GF-D8 (cell line): ENCODE data around the gene OPTC.
"Not testable (repeated sequence)": the region's sequence is repeated elsewhere in the genome, so short reads cannot be mapped to it uniquely, and the experiment has no call there.

Experiments
- DNase-seq: peaks from one replicate; lab custom pipeline; 2025; lab: John Stamatoyannopoulos, UW

The OPTC gene

GRCh38 chr1:203493901-203494300 lies at the start of gene OPTC:
Gene OPTC (plus strand): TSS chr1:203494153. CDS start chr1:203496006, 1,853 bp downstream.
- DNase-seq: no peak

GRCh38 chr1:203444171-203444576 lies 49.8 kb upstream of the OPTC start:
- DNase-seq: no peak

GRCh38 chr1:203447151-203447550 lies 46.8 kb upstream of the OPTC start:
- no peak for DNase-seq

GRCh38 chr1:203447598-203447997 lies 46.4 kb upstream of the OPTC start:
- DNase-seq: not testable (repeated sequence)

GRCh38 chr1:203448521-203449061 lies 45.4 kb upstream of the OPTC start:
- no peak for DNase-seq

DNA sequence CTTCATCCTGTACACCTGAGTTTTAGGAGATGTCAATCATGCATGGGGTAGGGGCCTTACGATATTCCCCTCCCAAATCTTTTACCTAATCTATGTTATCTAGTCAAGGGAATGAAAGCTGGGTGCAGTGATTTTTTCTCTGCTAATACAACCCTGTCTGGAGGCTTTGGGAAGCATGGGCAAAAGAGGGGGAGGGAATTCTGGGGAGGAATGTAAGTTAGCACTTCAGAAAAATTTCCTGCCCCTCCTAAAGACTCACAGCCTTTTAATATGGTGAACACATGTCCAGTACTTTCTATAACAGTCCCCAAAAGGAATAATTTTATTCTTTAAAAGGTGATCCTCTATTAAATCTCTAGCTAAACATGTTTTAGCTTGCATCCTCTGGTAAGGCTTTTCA lies 44.0 kb upstream of the OPTC start:
- no peak for DNase-seq

- no peak for DNase-seq
Measured at GRCh38 chr1:203450479-203451149, 43.3 kb upstream of the OPTC start.

GRCh38 chr1:203451836-203452784 lies 41.8 kb upstream of the OPTC start:
- DNase-seq: no peak

DNA sequence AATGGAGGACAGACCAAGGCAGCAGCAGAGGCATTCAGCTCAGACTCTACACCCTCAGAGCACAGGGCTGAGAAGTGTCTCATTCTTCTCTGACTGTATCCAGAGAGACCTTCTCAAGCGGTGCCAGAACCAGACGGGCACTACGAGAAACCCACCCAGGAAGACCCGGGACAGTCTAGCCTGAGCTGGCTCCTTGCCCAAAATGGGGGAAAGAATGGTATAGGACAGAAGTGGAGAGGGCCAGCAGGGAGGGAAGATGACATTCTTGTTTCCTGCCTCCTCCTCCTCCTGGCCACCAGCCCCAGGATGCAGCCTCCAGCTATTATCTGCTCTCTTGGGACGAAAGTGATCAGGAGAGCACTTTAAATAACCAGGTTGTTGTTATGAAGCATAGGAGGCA lies 40.9 kb upstream of the OPTC start:
- DNase-seq: no peak

DNA sequence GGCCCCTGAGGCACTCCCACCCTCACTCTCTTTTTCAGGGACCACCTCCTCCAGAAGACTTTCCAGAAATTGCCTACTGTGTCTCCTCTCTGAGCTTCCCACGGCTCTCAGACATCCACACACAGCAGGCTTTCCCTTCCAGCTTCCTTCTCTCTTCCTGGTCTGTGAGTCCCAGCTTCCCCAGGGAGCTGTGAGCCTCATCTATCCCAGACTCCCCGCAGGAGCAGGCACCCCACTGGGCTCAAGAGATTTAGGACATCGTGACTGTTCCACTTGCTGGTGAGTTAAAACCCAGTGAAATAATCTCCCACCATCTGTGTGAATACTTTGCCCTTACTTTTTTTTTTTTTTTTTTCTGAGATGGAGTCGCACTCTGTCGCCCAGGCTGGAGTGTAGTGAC lies 40.3 kb upstream of the OPTC start:
- DNase-seq: no peak

DNA sequence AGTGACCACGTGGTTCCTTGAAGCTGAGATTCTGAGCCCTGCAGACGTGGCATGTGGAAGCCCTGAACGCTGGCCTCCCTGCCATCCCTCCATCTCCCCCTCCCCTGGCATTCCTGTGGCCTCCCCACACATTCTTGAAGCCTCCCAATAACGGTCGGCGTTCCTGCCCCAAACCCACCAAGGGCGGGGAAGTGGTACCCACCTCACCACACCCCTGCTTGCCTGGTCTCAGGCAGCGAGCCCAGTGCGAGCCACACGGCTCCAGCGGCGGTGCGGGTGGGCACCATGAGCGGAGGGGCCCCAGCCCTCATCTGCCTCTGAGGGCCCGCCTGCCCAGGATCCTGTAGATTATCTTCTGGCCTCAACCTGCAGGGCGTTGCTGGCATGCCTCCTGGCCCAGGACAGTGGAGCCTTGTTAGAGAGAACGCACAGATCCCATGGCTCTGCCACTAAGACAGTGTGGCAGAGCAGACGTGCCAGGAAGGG lies 38.9 kb upstream of the OPTC start:
- no peak for DNase-seq

- no peak for DNase-seq
Measured at GRCh38 chr1:203455706-203456105, 38.2 kb upstream of the OPTC start.

DNA sequence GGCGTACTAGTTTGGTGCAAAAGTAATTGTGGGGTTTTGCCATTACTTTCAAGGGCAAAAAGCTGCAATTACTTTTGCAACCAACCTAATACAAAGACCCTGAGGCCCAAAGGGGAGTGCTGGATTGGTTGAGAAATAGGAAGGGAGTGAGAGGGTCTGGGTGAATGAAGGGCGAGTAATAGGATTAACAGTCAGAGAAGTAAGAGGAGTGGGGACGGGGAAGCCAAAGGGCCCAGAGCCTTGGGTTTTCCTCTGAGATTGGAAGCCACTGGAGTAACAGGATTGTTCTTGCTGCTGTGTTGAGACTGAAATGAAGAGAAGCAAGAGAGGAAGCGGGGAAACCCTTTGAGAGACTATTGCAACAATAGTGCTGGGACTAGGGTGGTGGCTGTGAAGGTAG lies 37.4 kb upstream of the OPTC start:
- no peak for DNase-seq

- no peak for DNase-seq
Measured at GRCh38 chr1:203458078-203458477, 35.9 kb upstream of the OPTC start.

DNA sequence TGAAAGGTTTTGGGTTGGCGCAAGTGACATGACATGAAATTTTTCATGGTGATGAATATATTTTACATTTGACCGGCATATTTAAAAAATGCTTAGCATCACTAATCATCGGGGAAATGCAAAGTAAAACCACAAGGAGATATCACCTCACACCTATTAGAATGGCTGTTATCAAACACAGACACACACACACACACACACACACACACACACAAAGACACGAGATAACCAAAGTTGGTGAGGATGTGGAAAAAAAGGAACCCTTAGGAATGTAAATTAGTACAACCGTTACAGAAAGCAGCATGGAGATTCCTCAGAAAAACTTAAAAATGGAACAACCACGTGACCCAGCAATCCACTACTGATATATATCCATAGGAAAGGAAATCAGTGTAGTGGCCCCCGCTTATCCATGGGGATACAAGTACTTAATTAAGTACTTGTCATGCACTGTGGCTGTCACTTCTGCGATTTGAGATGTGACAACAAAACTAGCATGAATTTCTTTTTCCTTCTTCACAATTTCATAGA lies 34.2 kb upstream of the OPTC start:
- DNase-seq: no peak

GRCh38 chr1:203461717-203462116 lies 32.2 kb upstream of the OPTC start:
- DNase-seq: no peak

- no peak for DNase-seq
Measured at GRCh38 chr1:203462143-203462542, 31.8 kb upstream of the OPTC start.

GRCh38 chr1:203462878-203463277 lies 31.1 kb upstream of the OPTC start:
- no peak for DNase-seq

- no peak for DNase-seq
Measured at GRCh38 chr1:203463469-203464062, 30.4 kb upstream of the OPTC start.

GRCh38 chr1:203464226-203464625 lies 29.7 kb upstream of the OPTC start:
- no peak for DNase-seq

- no peak for DNase-seq
Measured at GRCh38 chr1:203464743-203465142, 29.2 kb upstream of the OPTC start.

DNA sequence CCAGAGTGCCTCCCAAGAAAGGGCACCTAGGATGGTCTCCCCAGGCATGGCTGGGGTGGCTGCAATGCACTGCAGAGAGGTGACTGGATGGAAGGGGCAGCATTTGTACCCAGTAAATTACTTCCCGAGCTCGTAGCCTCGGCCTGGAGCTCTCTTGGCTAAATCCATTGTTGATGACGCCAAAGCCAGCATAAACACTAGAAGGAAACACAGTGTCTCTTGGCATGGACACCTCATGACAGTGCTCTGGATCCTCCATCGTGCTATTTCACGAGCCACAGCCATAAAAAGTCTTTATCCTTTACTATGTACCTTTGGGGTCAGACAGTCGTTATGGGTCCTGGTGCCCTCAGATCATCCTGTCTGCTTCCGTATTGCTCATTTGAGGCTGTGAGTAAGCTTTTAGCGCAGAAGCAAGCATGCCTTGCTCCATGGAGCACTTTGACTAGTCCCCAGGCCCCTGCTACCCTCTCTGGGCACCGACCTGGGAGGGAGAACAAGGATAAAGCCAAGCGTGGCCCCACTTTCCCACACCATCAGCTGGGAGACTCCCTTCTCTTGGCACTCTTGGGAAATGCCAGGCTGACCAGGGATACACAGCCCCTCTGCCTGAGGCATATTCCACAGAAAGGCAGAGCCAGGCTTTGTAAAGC lies 28.7 kb upstream of the OPTC start:
- no peak for DNase-seq
